HepG2 (cell line): ENCODE data around the gene STIM1. TPM values are rescaled to one million over a fixed set of nuclear protein-coding genes. Genes with fewer than 3 reads are reported as not detected.
A peak's percentile ranks its signal among the peaks of the same experiment; 100 is the strongest.

ENCODE experiments used
- EZH2 ChIP-seq: conservative IDR thresholded peaks from 2 replicates; pipeline ENCODE4 v1.6.1; 2012; ENCODE audit warnings: mild to moderate bottlenecking, low read depth, low read length, moderate library complexity
- GABPB1 ChIP-seq: IDR thresholded peaks from 2 replicates; pipeline ENCODE4 v1.6.1; 2016; ENCODE audit warnings: mild to moderate bottlenecking, missing genetic modification reagents, moderate library complexity, missing compliant biosample characterization
- HIVEP1 ChIP-seq: sonication (generic); formaldehyde crosslinking; IDR thresholded peaks from 2 replicates; pipeline ENCODE4 v1.4.0; 2020; ENCODE audit warnings: mild to moderate bottlenecking, missing genetic modification reagents
- KAT7 ChIP-seq: IDR thresholded peaks from 2 replicates; pipeline ENCODE4 v1.6.1; 2018; ENCODE audit warnings: borderline replicate concordance, missing compliant biosample characterization
- MAFG ChIP-seq: sonication (generic); formaldehyde crosslinking; IDR thresholded peaks from 2 replicates; pipeline ENCODE4 v1.5.1; 2020; ENCODE audit warnings: mild to moderate bottlenecking, missing genetic modification reagents
- RAD21 ChIP-seq: fragments of 450-650 bp; formaldehyde crosslinking; IDR thresholded peaks from 2 replicates; pipeline ENCODE4 v1.5.0; 2020; ENCODE audit warnings: mild to moderate bottlenecking
- RARA ChIP-seq: IDR thresholded peaks from 2 replicates; pipeline ENCODE4 v1.6.1; 2016; ENCODE audit warnings: missing genetic modification reagents, missing compliant biosample characterization
- TOE1 ChIP-seq: sonication (generic); formaldehyde crosslinking; IDR thresholded peaks from 2 replicates; pipeline ENCODE4 v1.4.0; 2020; ENCODE audit warnings: mild to moderate bottlenecking, missing genetic modification reagents
- ZKSCAN8 ChIP-seq: IDR thresholded peaks from 2 replicates; pipeline ENCODE4 v1.6.1; 2016; ENCODE audit warnings: borderline replicate concordance, missing genetic modification reagents, missing compliant biosample characterization
- ZMYM2 ChIP-seq: sonication (generic); formaldehyde crosslinking; IDR thresholded peaks from 2 replicates; pipeline ENCODE4 v1.8.0; 2022; ENCODE audit warnings: mild to moderate bottlenecking, missing genetic modification reagents
- polyA plus RNA-seq, 8 experiments: library from polyadenylated mRNA; depleted of rRNA in 3 of 8; stranded (reverse) in 7 of 8; unstranded in 1 of 8; fragments of >200 nt; fragmentation: Illumina TruSeq in 4 of 8; extraction: Trizol in 4 of 8; gene quantifications; 2 replicates each; pipeline versions ENCODE4 v1.2.1 to v1.2.3, GENCODE V29; 2011 to 2016; ENCODE audit warnings: low read depth in 4 of 8, missing spikeins in 1 of 8, mixed read lengths in 1 of 8; ENCODE audit not compliant: insufficient read depth in 1 of 8
- total RNA-seq, 5 experiments: library from RNA; depleted of rRNA; stranded (reverse); fragments of >200 nt; fragmentation: Illumina TruSeq; extraction: Trizol; gene quantifications; 2 replicates each; pipeline ENCODE4 v1.2.3, GENCODE V29; 2016; ENCODE audit warnings: low read depth in 1 of 5
- TF ChIP-seq, protein P1 (sequence below): sonication (generic); formaldehyde crosslinking; conservative IDR thresholded peaks from 2 replicates; pipeline ENCODE4 v1.5.0; 2020; ENCODE audit warnings: missing genetic modification reagents
- TF ChIP-seq, protein P2 (sequence below): sonication (generic); formaldehyde crosslinking; IDR thresholded peaks from 2 replicates; pipeline ENCODE4 v1.4.0; 2020; ENCODE audit warnings: missing genetic modification reagents

The STIM1 gene
- total and polyA plus RNA-seq, 2 of the 13 experiments (the other 11 are each of a cell fraction or from before 2014, with no cell fraction given), result 19.2 to 28.5 TPM

DNA sequence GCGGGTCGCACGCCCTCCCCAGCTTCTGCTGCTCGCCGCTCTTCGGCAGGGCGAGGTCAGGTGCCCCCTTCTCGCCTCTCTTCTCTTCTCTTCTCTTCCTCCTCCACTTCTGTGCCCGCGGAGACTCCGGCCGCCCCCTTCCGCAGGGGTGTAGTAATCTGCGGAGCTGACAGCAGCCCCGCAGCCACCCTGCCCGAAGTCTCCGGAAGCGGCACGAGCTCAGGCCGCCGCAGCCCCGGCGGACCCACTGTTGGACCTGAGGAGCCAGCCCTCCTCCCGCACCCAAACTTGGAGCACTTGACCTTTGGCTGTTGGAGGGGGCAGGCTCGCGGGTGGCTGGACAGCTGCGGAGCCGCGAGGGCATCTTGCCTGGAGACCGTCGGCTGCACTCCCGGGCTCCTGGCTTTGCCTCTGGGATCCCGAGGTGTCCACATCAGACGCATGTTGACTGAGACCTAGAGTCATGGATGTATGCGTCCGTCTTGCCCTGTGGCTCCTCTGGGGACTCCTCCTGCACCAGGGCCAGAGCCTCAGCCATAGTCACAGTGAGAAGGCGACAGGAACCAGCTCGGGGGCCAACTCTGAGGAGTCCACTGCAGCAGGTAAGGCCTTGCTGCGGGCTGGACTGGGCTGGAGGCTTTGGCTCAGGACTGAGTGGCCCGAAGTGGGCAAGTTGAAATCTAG, 486 bp downstream of the STIM1 start (continued):
- 0 out of 2 replicates have a peak, but pooled peaks have one; percentile 15 for TF ChIP-seq ZKSCAN8 (CRISPR knock-in tag)
- TF ChIP-seq RARA (CRISPR knock-in tag), result peak; percentile 20; the same call in 1 of the 2 replicates
- TF ChIP-seq GABPB1 (CRISPR knock-in tag), result peak; percentile 71
- TF ChIP-seq ZMYM2 (CRISPR knock-in tag), result no peak
- TF ChIP-seq TOE1 (CRISPR knock-in tag), result 0 out of 2 replicates have a peak, but pooled peaks have one; percentile 18
- TF ChIP-seq MAFG (CRISPR knock-in tag), result no peak
- TF ChIP-seq HIVEP1, result peak; percentile 65; the same call in 1 of the 2 replicates
- TF ChIP-seq, protein P1, sequence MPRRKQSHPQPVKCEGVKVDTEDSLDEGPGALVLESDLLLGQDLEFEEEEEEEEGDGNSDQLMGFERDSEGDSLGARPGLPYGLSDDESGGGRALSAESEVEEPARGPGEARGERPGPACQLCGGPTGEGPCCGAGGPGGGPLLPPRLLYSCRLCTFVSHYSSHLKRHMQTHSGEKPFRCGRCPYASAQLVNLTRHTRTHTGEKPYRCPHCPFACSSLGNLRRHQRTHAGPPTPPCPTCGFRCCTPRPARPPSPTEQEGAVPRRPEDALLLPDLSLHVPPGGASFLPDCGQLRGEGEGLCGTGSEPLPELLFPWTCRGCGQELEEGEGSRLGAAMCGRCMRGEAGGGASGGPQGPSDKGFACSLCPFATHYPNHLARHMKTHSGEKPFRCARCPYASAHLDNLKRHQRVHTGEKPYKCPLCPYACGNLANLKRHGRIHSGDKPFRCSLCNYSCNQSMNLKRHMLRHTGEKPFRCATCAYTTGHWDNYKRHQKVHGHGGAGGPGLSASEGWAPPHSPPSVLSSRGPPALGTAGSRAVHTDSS (CRISPR knock-in tag), result no peak
- 0 out of 2 replicates have a peak, but pooled peaks have one; percentile 32 for TF ChIP-seq KAT7 (CRISPR knock-in tag)
- 0 out of 2 replicates have a peak, but pooled peaks have one; percentile 33 for TF ChIP-seq RAD21 (CRISPR knock-in tag)
- TF ChIP-seq, protein P2, sequence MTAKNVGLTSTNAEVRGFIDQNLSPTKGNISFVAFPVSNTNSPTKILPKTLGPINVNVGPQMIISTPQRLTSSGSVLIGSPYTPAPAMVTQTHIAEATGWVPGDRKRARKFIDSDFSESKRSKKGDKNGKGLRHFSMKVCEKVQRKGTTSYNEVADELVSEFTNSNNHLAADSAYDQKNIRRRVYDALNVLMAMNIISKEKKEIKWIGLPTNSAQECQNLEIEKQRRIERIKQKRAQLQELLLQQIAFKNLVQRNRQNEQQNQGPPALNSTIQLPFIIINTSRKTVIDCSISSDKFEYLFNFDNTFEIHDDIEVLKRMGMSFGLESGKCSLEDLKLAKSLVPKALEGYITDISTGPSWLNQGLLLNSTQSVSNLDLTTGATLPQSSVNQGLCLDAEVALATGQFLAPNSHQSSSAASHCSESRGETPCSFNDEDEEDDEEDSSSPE (CRISPR knock-in tag), result peak; percentile 52; the same call in 1 of the 2 replicates
- no peak for TF ChIP-seq EZH2
